D341Med (cell line): ENCODE measurements around the gene HOXA11.
A peak's percentile ranks its signal among the peaks of the same experiment; 100 is the strongest.

ENCODE experiments used
- DNase-seq: peaks from one replicate; pipeline ENCODE4 v3.0.0; 2012; ENCODE audit warnings: low spot score

Gene HOXA11

GRCh38 chr7:27169658-27170425, 15.2 kb downstream of the HOXA11 start:
- no peak for DNase-seq

GRCh38 chr7:27168265-27168947, 16.6 kb downstream of the HOXA11 start:
- DNase-seq, result no peak

GRCh38 chr7:27167916-27168264, 17.1 kb downstream of the HOXA11 start:
- no peak for DNase-seq

GRCh38 chr7:27166531-27167505, 18.2 kb downstream of the HOXA11 start:
- no peak for DNase-seq

- DNase-seq, result no peak
These were observed 19.0 kb downstream of the HOXA11 start for GRCh38 chr7:27165996-27166530.

GRCh38 chr7:27165089-27165995, 19.7 kb downstream of the HOXA11 start, which contains the start of gene HOXA9:
TSS of gene HOXA9 (minus strand) at chr7:27165537. CDS start at chr7:27165457, 80 bp downstream.
- DNase-seq, result no peak

- no peak for DNase-seq
These were observed 20.5 kb downstream of the HOXA11 start for GRCh38 chr7:27164367-27165088.

- DNase-seq, result no peak
These were observed 21.0 kb downstream of the HOXA11 start for GRCh38 chr7:27164045-27164366.

- no peak for DNase-seq
These were observed 21.6 kb downstream of the HOXA11 start for GRCh38 chr7:27163288-27164044.

GRCh38 chr7:27162561-27163287, 22.3 kb downstream of the HOXA11 start:
- DNase-seq, result no peak

GRCh38 chr7:27161721-27162560, 23.1 kb downstream of the HOXA11 start:
- no peak for DNase-seq

GRCh38 chr7:27161214-27161720, 23.8 kb downstream of the HOXA11 start:
- DNase-seq, result no peak

GRCh38 chr7:27160546-27161213, 24.4 kb downstream of the HOXA11 start:
- peak; percentile 90 for DNase-seq

GRCh38 chr7:27160145-27160545, 24.9 kb downstream of the HOXA11 start:
- no peak for DNase-seq

- no peak for DNase-seq
These were observed 25.5 kb downstream of the HOXA11 start for GRCh38 chr7:27159266-27160144.
